Immature natural killer cell (primary cell): ENCODE results near the gene NINL. TPM values are rescaled to one million over a fixed set of nuclear protein-coding genes. Genes with fewer than 3 reads are reported as not detected.

Experiments used
- DNase-seq, 3 donors: peaks; one replicate each; pipeline ENCODE4 v3.0.0; 2022; ENCODE audit warnings: mixed read lengths in 1 of 3
- H3K27ac Mint-ChIP-seq, 6 donors: one replicate each; pipeline ENCODE4 v1.8.0; 2020; ENCODE audit warnings: mixed read lengths in 6 of 6, mild to moderate bottlenecking in 5 of 6, inconsistent platforms in 4 of 6, moderate library complexity in 3 of 6
- H3K27me3 Mint-ChIP-seq, 3 donors: one replicate each; pipeline ENCODE4 v1.8.0; 2020 to 2021; ENCODE audit warnings: low read depth in 3 of 3, mild to moderate bottlenecking in 3 of 3, mixed read lengths in 3 of 3, moderate library complexity in 3 of 3, inconsistent platforms in 1 of 3
- H3K36me3 Mint-ChIP-seq, 3 donors: one replicate each; pipeline ENCODE4 v1.8.0; 2020; ENCODE audit warnings: mixed read lengths in 3 of 3, inconsistent platforms in 2 of 3, mild to moderate bottlenecking in 2 of 3
- H3K4me1 Mint-ChIP-seq, 2 donors: one replicate each; pipeline ENCODE4 v1.8.0; 2020; ENCODE audit warnings: inconsistent platforms in 2 of 2, mild to moderate bottlenecking in 2 of 2, mixed read lengths in 2 of 2, moderate library complexity in 1 of 2
- H3K4me3 Mint-ChIP-seq, 5 donors: one replicate each; pipeline ENCODE4 v1.8.0; 2020; ENCODE audit warnings: mild to moderate bottlenecking in 5 of 5, mixed read lengths in 5 of 5, inconsistent platforms in 3 of 5, moderate library complexity in 3 of 5
- H3K9me3 Mint-ChIP-seq, 6 donors: one replicate each; pipeline ENCODE4 v1.8.0; 2020; ENCODE audit warnings: mild to moderate bottlenecking in 6 of 6, mixed read lengths in 6 of 6, inconsistent platforms in 4 of 6, moderate library complexity in 3 of 6
- polyA plus RNA-seq, 3 donors: library from polyadenylated mRNA; unstranded; fragments of 300-500 nt; fragmentation: Illumina TruSeq; gene quantifications; one replicate each; pipeline ENCODE4 v1.2.3, GENCODE V29; 2021

NINL gene
- polyA plus RNA-seq, 3 donors from 2014 or later, result 0.19 to 0.77 TPM; not detected in 1

- H3K4me1 Mint-ChIP-seq, result peaks cover 5 to 11% of the 10 kb centered on the region in 2 donors
- H3K9me3 Mint-ChIP-seq, result peaks cover 0 to 7% (median 1%) of the 10 kb centered on the region in 6 donors
- H3K36me3 Mint-ChIP-seq, result peaks cover 0 to 3% (median 0%) of the 10 kb centered on the region in 3 donors
- no peak overlapping the region for H3K4me3 Mint-ChIP-seq
- H3K27ac Mint-ChIP-seq, result no peak overlapping the region
- no peak for DNase-seq
- H3K27me3 Mint-ChIP-seq, result peaks cover 2 to 3% (median 2%) of the 10 kb centered on the region in 3 donors
Measured at GRCh38 chr20:25529295-25529951, 55.9 kb downstream of the NINL start.

GRCh38 chr20:25527949-25528348, 57.4 kb downstream of the NINL start:
- Mint-ChIP-seq H3K4me3 (no peak overlapping the region), H3K27ac (no peak overlapping the region), H3K36me3 (peaks cover 0 to 3% (median 0%) of the 10 kb centered on the region in 3 donors), H3K4me1 (no peaks in the 10 kb centered on the region), H3K27me3 (peaks cover 2 to 3% (median 2%) of the 10 kb centered on the region in 3 donors), H3K9me3 (peaks cover 0 to 7% (median 1%) of the 10 kb centered on the region in 6 donors)
- no peak for DNase-seq

GRCh38 chr20:25526446-25526845, 58.9 kb downstream of the NINL start:
- H3K4me1 Mint-ChIP-seq, result no peaks in the 10 kb centered on the region
- H3K27ac Mint-ChIP-seq, result no peak overlapping the region
- H3K27me3 Mint-ChIP-seq, result peaks cover 2 to 3% (median 2%) of the 10 kb centered on the region in 3 donors
- peaks cover 0 to 7% (median 2%) of the 10 kb centered on the region in 6 donors for H3K9me3 Mint-ChIP-seq
- DNase-seq, result no peak
- H3K4me3 Mint-ChIP-seq, result no peak overlapping the region
- H3K36me3 Mint-ChIP-seq, result peaks cover 0 to 7% (median 3%) of the 10 kb centered on the region in 3 donors

- H3K4me3 Mint-ChIP-seq, result no peak overlapping the region
- no peak for DNase-seq
- no peaks in the 10 kb centered on the region for H3K4me1 Mint-ChIP-seq
- peaks cover 0 to 7% (median 2%) of the 10 kb centered on the region in 6 donors for H3K9me3 Mint-ChIP-seq
- peak overlapping the region in 1 of 6 donors; percentile 12 for H3K27ac Mint-ChIP-seq
- H3K36me3 Mint-ChIP-seq, result peaks cover 0 to 7% (median 3%) of the 10 kb centered on the region in 3 donors
- peaks cover 2 to 3% (median 2%) of the 10 kb centered on the region in 3 donors for H3K27me3 Mint-ChIP-seq
Measured at GRCh38 chr20:25525867-25526266, 59.5 kb downstream of the NINL start.

GRCh38 chr20:25525295-25525694, 60.0 kb downstream of the NINL start:
- Mint-ChIP-seq H3K27ac (no peak overlapping the region), H3K9me3 (peaks cover 0 to 4% (median under 1%) of the 10 kb centered on the region in 6 donors), H3K27me3 (peaks cover 2 to 3% (median 2%) of the 10 kb centered on the region in 3 donors), H3K4me3 (no peak overlapping the region), H3K4me1 (no peaks in the 10 kb centered on the region), H3K36me3 (peaks cover 0 to 4% (median 3%) of the 10 kb centered on the region in 3 donors)
- DNase-seq, result no peak

GRCh38 chr20:25521382-25521781, 63.9 kb downstream of the NINL start:
- H3K9me3 Mint-ChIP-seq, result peaks cover 0 to 8% (median 1%) of the 10 kb centered on the region in 6 donors
- H3K27ac Mint-ChIP-seq, result no peak overlapping the region
- DNase-seq, result no peak
- H3K4me1 Mint-ChIP-seq, result peaks cover 0 to 5% of the 10 kb centered on the region in 2 donors
- no peak overlapping the region for H3K4me3 Mint-ChIP-seq
- peaks cover 0 to 4% (median 3%) of the 10 kb centered on the region in 3 donors for H3K27me3 Mint-ChIP-seq
- H3K36me3 Mint-ChIP-seq, result peaks cover 3 to 10% (median 7%) of the 10 kb centered on the region in 3 donors

- peaks cover 18 to 36% (median 30%) of the 10 kb centered on the region in 6 donors for H3K9me3 Mint-ChIP-seq
- H3K4me3 Mint-ChIP-seq, result no peak overlapping the region
- DNase-seq, result no peak
- H3K4me1 Mint-ChIP-seq, result peaks cover 0 to 5% of the 10 kb centered on the region in 2 donors
- H3K36me3 Mint-ChIP-seq, result peaks cover 20 to 32% (median 29%) of the 10 kb centered on the region in 3 donors
- H3K27me3 Mint-ChIP-seq, result peaks cover 3 to 7% (median 4%) of the 10 kb centered on the region in 3 donors
- H3K27ac Mint-ChIP-seq, result peak overlapping the region in 2 of 6 donors; percentile 28 to 54
Measured at GRCh38 chr20:25517124-25517523, 68.2 kb downstream of the NINL start.

GRCh38 chr20:25514747-25515340, 70.5 kb downstream of the NINL start:
- Mint-ChIP-seq H3K27me3 (peaks cover 3 to 7% (median 4%) of the 10 kb centered on the region in 3 donors), H3K9me3 (peaks cover 18 to 36% (median 30%) of the 10 kb centered on the region in 6 donors), H3K4me1 (peaks cover 0 to 5% of the 10 kb centered on the region in 2 donors), H3K27ac (no peak overlapping the region), H3K4me3 (no peak overlapping the region), H3K36me3 (peaks cover 22 to 32% (median 31%) of the 10 kb centered on the region in 3 donors)
- no peak for DNase-seq

GRCh38 chr20:25514195-25514594, 71.1 kb downstream of the NINL start:
- Mint-ChIP-seq H3K27me3 (peaks cover 3 to 7% (median 4%) of the 10 kb centered on the region in 3 donors), H3K27ac (no peak overlapping the region), H3K36me3 (peaks cover 28 to 32% (median 32%) of the 10 kb centered on the region in 3 donors), H3K4me1 (peaks cover 0 to 5% of the 10 kb centered on the region in 2 donors), H3K9me3 (peaks cover 17 to 36% (median 30%) of the 10 kb centered on the region in 6 donors), H3K4me3 (no peak overlapping the region)
- DNase-seq, result no peak

GRCh38 chr20:25512709-25513108, 72.6 kb downstream of the NINL start:
- Mint-ChIP-seq H3K27me3 (peaks cover 3 to 7% (median 4%) of the 10 kb centered on the region in 3 donors), H3K4me1 (peaks cover 0 to 5% of the 10 kb centered on the region in 2 donors), H3K36me3 (peaks cover 32 to 35% (median 33%) of the 10 kb centered on the region in 3 donors), H3K4me3 (no peak overlapping the region), H3K27ac (no peak overlapping the region), H3K9me3 (peaks cover 17 to 36% (median 30%) of the 10 kb centered on the region in 6 donors)
- DNase-seq, result no peak

GRCh38 chr20:25511183-25511582, 74.1 kb downstream of the NINL start:
- peaks cover 13 to 35% (median 27%) of the 10 kb centered on the region in 6 donors for H3K9me3 Mint-ChIP-seq
- no peak overlapping the region for H3K27ac Mint-ChIP-seq
- H3K27me3 Mint-ChIP-seq, result peaks cover 0 to 7% (median 4%) of the 10 kb centered on the region in 3 donors
- no peaks in the 10 kb centered on the region for H3K4me1 Mint-ChIP-seq
- H3K4me3 Mint-ChIP-seq, result no peak overlapping the region
- no peak for DNase-seq
- H3K36me3 Mint-ChIP-seq, result peaks cover 25 to 31% (median 29%) of the 10 kb centered on the region in 3 donors

GRCh38 chr20:25510721-25511120, 74.6 kb downstream of the NINL start:
- no peaks in the 10 kb centered on the region for H3K4me1 Mint-ChIP-seq
- no peak for DNase-seq
- H3K36me3 Mint-ChIP-seq, result peaks cover 21 to 29% (median 27%) of the 10 kb centered on the region in 3 donors
- no peak overlapping the region for H3K27ac Mint-ChIP-seq
- H3K27me3 Mint-ChIP-seq, result peaks cover 0 to 7% (median 2%) of the 10 kb centered on the region in 3 donors
- H3K9me3 Mint-ChIP-seq, result peaks cover 10 to 30% (median 22%) of the 10 kb centered on the region in 6 donors
- H3K4me3 Mint-ChIP-seq, result no peak overlapping the region

- peaks cover 17 to 26% (median 25%) of the 10 kb centered on the region in 3 donors for H3K36me3 Mint-ChIP-seq
- H3K4me3 Mint-ChIP-seq, result no peak overlapping the region
- H3K27ac Mint-ChIP-seq, result peak overlapping the region in 1 of 6 donors; percentile 40
- H3K27me3 Mint-ChIP-seq, result peaks cover 0 to 4% (median 2%) of the 10 kb centered on the region in 3 donors
- no peaks in the 10 kb centered on the region for H3K4me1 Mint-ChIP-seq
- H3K9me3 Mint-ChIP-seq, result peaks cover 10 to 25% (median 18%) of the 10 kb centered on the region in 6 donors
- no peak for DNase-seq
Measured at GRCh38 chr20:25510202-25510601, 75.1 kb downstream of the NINL start.

GRCh38 chr20:25509084-25509483, 76.2 kb downstream of the NINL start:
- Mint-ChIP-seq H3K36me3 (peaks cover 10 to 22% (median 20%) of the 10 kb centered on the region in 3 donors), H3K9me3 (peaks cover 5 to 14% (median 7%) of the 10 kb centered on the region in 6 donors), H3K4me3 (no peak overlapping the region), H3K27me3 (no peaks in the 10 kb centered on the region), H3K4me1 (no peaks in the 10 kb centered on the region), H3K27ac (no peak overlapping the region)
- DNase-seq, result no peak
